Body of pancreas (tissue), 4 donors: ENCODE measurements around the gene MB21D2. TPM values are rescaled to one million over a fixed set of nuclear protein-coding genes. Genes with fewer than 3 reads are reported as not detected.
A peak's percentile ranks its signal among the peaks of the same experiment; 100 is the strongest.

Experiments used
- ATAC-seq: fragments of 150-250 bp; one replicate; pipeline ENCODE4 v1.9.1; 2016
- DNase-seq, 4 donors: peaks; one replicate each; pipeline ENCODE4 v3.0.0-alpha.2; 2019
- H3K27ac ChIP-seq, 4 donors: fragments of 200-600 bp; sonication (generic); 1 replicate in 3 of 4; 2 replicates in 1 of 4; pipeline versions ENCODE4 v1.5.1 to v1.6.1; 2016 to 2019; ENCODE audit warnings: mild to moderate bottlenecking in 1 of 4, mixed read lengths in 1 of 4, moderate library complexity in 1 of 4
- H3K27me3 ChIP-seq, 2 donors: fragments of 200-600 bp; sonication (generic); one replicate each; pipeline ENCODE4 v1.6.0; 2016; ENCODE audit warnings: mild to moderate bottlenecking in 1 of 2
- H3K36me3 ChIP-seq, 2 donors: fragments of 200-600 bp; sonication (generic); replicated peaks in 1 of 2; 2 replicates each; pipeline ENCODE4 v1.5.1; 2016; ENCODE audit warnings: low read depth in 2 of 2; ENCODE audit not compliant: insufficient read depth in 1 of 2
- H3K4me1 ChIP-seq: fragments of 200-600 bp; sonication (generic); one replicate; pipeline ENCODE4 v1.6.0; 2016
- H3K4me3 ChIP-seq, 2 donors: fragments of 200-600 bp; sonication (generic); 1 replicate in 1 of 2; 2 replicates in 1 of 2; pipeline ENCODE4 v1.5.1; 2016 to 2019
- H3K9me3 ChIP-seq, 3 donors: fragments of 200-600 bp; sonication (generic); 1 replicate in 2 of 3; 2 replicates in 1 of 3; pipeline ENCODE4 v1.5.1; 2016
- POLR2A ChIP-seq, 3 donors: fragments of 450-650 bp; IDR thresholded peaks; one replicate each; pipeline ENCODE4 v1.6.1; 2016; ENCODE audit warnings: antibody characterized with exemption in 3 of 3, mild to moderate bottlenecking in 2 of 3
- WGBS, 2 donors: methylation state at CpG; one replicate each; pipeline ENCODE4 v1.1.5; 2017; 5-methylcytosine and 5-hydroxymethylcytosine counted together
- intact Hi-C: fragments of 100-400 bp; cut with DNase I; formaldehyde crosslinking; loops from one replicate; pipeline ENCODE4 v1.15.1; 2023
- total RNA-seq, 2 donors: library from RNA; depleted of rRNA; stranded (reverse); fragments of >200 nt; gene quantifications; one replicate each; pipeline ENCODE4 v1.1.0, GENCODE V29; 2016
- TF ChIP-seq, protein P1 (sequence below), 7 experiments: fragments of 450-650 bp in 4 of 7; fragments of 200-600 bp in 3 of 7; sonication (generic) in 3 of 7; IDR thresholded peaks; one replicate each; pipeline ENCODE4 v1.5.1; 2016 to 2019; ENCODE audit warnings: antibody characterized with exemption in 7 of 7

MB21D2 gene
- total RNA-seq, 2 donors from 2014 or later, result 0.66 to 1.8 TPM

GRCh38 chr3:192816351-192816750 lies 101.3 kb downstream of the MB21D2 start:
- DNase-seq (peak; percentile 17 to 50 (median 30)), ATAC-seq (peak; percentile 64)
- Histone ChIP-seq H3K4me3 (no peak overlapping the region), H3K36me3 (no peaks in the 10 kb centered on the region), H3K27ac (no peak overlapping the region), H3K4me1 (no peaks in the 10 kb centered on the region), H3K27me3 (no peaks in the 10 kb centered on the region), H3K9me3 (no peaks in the 10 kb centered on the region)
- TF ChIP-seq POLR2A (IDR thresholded peaks at IDR 0.05), result no peak
- TF ChIP-seq, protein P1, sequence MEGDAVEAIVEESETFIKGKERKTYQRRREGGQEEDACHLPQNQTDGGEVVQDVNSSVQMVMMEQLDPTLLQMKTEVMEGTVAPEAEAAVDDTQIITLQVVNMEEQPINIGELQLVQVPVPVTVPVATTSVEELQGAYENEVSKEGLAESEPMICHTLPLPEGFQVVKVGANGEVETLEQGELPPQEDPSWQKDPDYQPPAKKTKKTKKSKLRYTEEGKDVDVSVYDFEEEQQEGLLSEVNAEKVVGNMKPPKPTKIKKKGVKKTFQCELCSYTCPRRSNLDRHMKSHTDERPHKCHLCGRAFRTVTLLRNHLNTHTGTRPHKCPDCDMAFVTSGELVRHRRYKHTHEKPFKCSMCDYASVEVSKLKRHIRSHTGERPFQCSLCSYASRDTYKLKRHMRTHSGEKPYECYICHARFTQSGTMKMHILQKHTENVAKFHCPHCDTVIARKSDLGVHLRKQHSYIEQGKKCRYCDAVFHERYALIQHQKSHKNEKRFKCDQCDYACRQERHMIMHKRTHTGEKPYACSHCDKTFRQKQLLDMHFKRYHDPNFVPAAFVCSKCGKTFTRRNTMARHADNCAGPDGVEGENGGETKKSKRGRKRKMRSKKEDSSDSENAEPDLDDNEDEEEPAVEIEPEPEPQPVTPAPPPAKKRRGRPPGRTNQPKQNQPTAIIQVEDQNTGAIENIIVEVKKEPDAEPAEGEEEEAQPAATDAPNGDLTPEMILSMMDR (IDR thresholded peaks at IDR 0.05), result peak in 6 of 7 experiments; percentile 40 to 84 (median 74)
- intact Hi-C loops, result loop anchor here (5.0 to 10.0 kb wide), 2 partner anchors 221 to 758 kb away; no protein-coding TSS in a partner anchor
- 71 to 73% methylated on average over 4 of the region's 4 CpGs for WGBS, 2 donors

GRCh38 chr3:192812743-192813383 lies 104.8 kb downstream of the MB21D2 start:
- H3K27me3 ChIP-seq, result no peaks in the 10 kb centered on the region
- DNase-seq (peak; percentile 24 to 46 (median 34)), ATAC-seq (peak; percentile 55)
- intact Hi-C loops, result loop anchor here (10.0 kb wide), 1 partner anchor 762 kb away; no protein-coding TSS in a partner anchor
- 10 to 17% methylated on average over 4 of the region's 4 CpGs for whole genome bisulfite sequencing, 2 donors
- H3K36me3 ChIP-seq, result no peaks in the 10 kb centered on the region
- H3K9me3 ChIP-seq, result no peaks in the 10 kb centered on the region
- TF ChIP-seq, protein P1 (IDR thresholded peaks at IDR 0.05), result peak in 6 of 7 experiments; percentile 49 to 67 (median 60)
- no peak for TF ChIP-seq POLR2A (IDR thresholded peaks at IDR 0.05)
- no peak overlapping the region for H3K27ac ChIP-seq
- H3K4me1 ChIP-seq, result no peaks in the 10 kb centered on the region
- no peak overlapping the region for H3K4me3 ChIP-seq

DNA sequence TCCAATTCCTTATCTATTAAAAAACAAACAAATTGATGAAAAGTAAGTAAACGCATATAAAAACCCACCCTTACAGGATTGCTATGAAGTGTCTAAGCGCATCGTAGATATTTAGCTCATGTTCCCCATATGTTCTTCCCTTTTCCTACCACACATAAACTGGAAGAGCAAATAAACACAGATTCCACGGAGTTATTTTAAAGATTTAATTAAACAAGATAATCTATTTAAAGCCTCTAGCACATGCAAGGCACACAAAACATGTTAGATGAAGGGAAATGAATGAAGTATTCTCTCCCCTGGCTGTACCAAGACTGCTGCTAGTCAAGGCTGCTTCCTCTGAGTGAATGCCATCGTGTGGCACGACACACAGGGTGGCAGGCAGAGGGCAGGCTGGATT lies 111.9 kb downstream of the MB21D2 start:
- H3K9me3 ChIP-seq, result no peaks in the 10 kb centered on the region
- no peaks in the 10 kb centered on the region for H3K36me3 ChIP-seq
- 69 to 73% methylated on average over 6 of the region's 6 CpGs for WGBS, 2 donors
- TF ChIP-seq, protein P1 (IDR thresholded peaks at IDR 0.05), result no peak
- TF ChIP-seq POLR2A (IDR thresholded peaks at IDR 0.05), result no peak
- DNase-seq (no peak), ATAC-seq (no peak)
- intact Hi-C loops, result no loop called here
- H3K27me3 ChIP-seq, result no peaks in the 10 kb centered on the region
- no peak overlapping the region for H3K4me3 ChIP-seq
- H3K4me1 ChIP-seq, result no peaks in the 10 kb centered on the region
- H3K27ac ChIP-seq, result no peak overlapping the region

- TF ChIP-seq, protein P1 (IDR thresholded peaks at IDR 0.05), result no peak
- no peak for TF ChIP-seq POLR2A (IDR thresholded peaks at IDR 0.05)
These were observed 113.2 kb downstream of the MB21D2 start for GRCh38 chr3:192804502-192804901.

More at GRCh38 chr3:192804502-192804901, 113.2 kb downstream of the MB21D2 start:
- 64 to 72% methylated on average over 2 of the region's 2 CpGs for WGBS, 2 donors
- no peak overlapping the region for H3K4me3 ChIP-seq
- no peaks in the 10 kb centered on the region for H3K27me3 ChIP-seq
- DNase-seq, result no peak
- no peak overlapping the region for H3K27ac ChIP-seq
- H3K36me3 ChIP-seq, result no peaks in the 10 kb centered on the region
- ATAC-seq, result no peak
- intact Hi-C loops, result loop anchor here (5.0 kb wide), 2 partner anchors 237 to 332 kb away; no protein-coding TSS in a partner anchor
- H3K4me1 ChIP-seq, result no peaks in the 10 kb centered on the region
- no peaks in the 10 kb centered on the region for H3K9me3 ChIP-seq
